CMK (cell line): ENCODE results near the gene SLC39A5.
"Not testable (repeated sequence)": the region's sequence is repeated elsewhere in the genome, so short reads cannot be mapped to it uniquely, and the experiment has no call there.

Experiments
- DNase-seq: peaks from one replicate; pipeline ENCODE4 v3.0.0-alpha.2; 2010; ENCODE audit warnings: low read depth

Gene SLC39A5

GRCh38 chr12:56244494-56244893 lies 14.6 kb downstream of the SLC39A5 start:
- DNase-seq = no peak

GRCh38 chr12:56247923-56248322 lies 18.1 kb downstream of the SLC39A5 start:
- DNase-seq = no peak

- no peak for DNase-seq
Measured at GRCh38 chr12:56248711-56249110, 18.9 kb downstream of the SLC39A5 start.

- no peak for DNase-seq
Measured at GRCh38 chr12:56252649-56253048, 22.8 kb downstream of the SLC39A5 start.

GRCh38 chr12:56253091-56253490 lies 23.2 kb downstream of the SLC39A5 start:
- no peak for DNase-seq

- DNase-seq = no peak
Measured at GRCh38 chr12:56255671-56256070, 25.8 kb downstream of the SLC39A5 start.

GRCh38 chr12:56256326-56256960 lies 26.6 kb downstream of the SLC39A5 start:
- DNase-seq = no peak

GRCh38 chr12:56257071-56257470 lies 27.2 kb downstream of the SLC39A5 start:
- DNase-seq = no peak

- DNase-seq = no peak
Measured at GRCh38 chr12:56257491-56258067, 27.7 kb downstream of the SLC39A5 start.

GRCh38 chr12:56258068-56258819 lies 28.4 kb downstream of the SLC39A5 start, which contains the start of gene ANKRD52:
ANKRD52 (minus strand) TSS chr12:56258384; CDS start chr12:56258269, 115 bp downstream.
- DNase-seq = peak; percentile 43

GRCh38 chr12:56258820-56259183 lies 29.0 kb downstream of the SLC39A5 start:
- no peak for DNase-seq

- no peak for DNase-seq
Measured at GRCh38 chr12:56260380-56260779, 30.5 kb downstream of the SLC39A5 start.

- DNase-seq = no peak
Measured at GRCh38 chr12:56260921-56261320, 31.1 kb downstream of the SLC39A5 start.

- DNase-seq = no peak
Measured at GRCh38 chr12:56261503-56262232, 31.8 kb downstream of the SLC39A5 start.

- DNase-seq = not testable (repeated sequence)
Measured at GRCh38 chr12:56262955-56263354, 33.1 kb downstream of the SLC39A5 start.

GRCh38 chr12:56266068-56266692 lies 36.3 kb downstream of the SLC39A5 start:
- DNase-seq = not testable (repeated sequence)

GRCh38 chr12:56266693-56267442 lies 37.0 kb downstream of the SLC39A5 start, which contains the start of gene COQ10A:
COQ10A (plus strand) TSS chr12:56266942; CDS start chr12:56267119, 177 bp downstream.
- peak; percentile 57 for DNase-seq

GRCh38 chr12:56267443-56268071 lies 37.7 kb downstream of the SLC39A5 start:
- DNase-seq = no peak

GRCh38 chr12:56271031-56271430 lies 41.2 kb downstream of the SLC39A5 start:
- no peak for DNase-seq

- not testable (repeated sequence) for DNase-seq
Measured at GRCh38 chr12:56272468-56272867, 42.6 kb downstream of the SLC39A5 start.

- DNase-seq = no peak
Measured at GRCh38 chr12:56274299-56274698, 44.4 kb downstream of the SLC39A5 start.
